Osteocyte (in vitro differentiated cells): ENCODE data around the gene TRIM38. TPM values are rescaled to one million over a fixed set of nuclear protein-coding genes. Genes with fewer than 3 reads are reported as not detected.
"Not testable (repeated sequence)": the region's sequence is repeated elsewhere in the genome, so short reads cannot be mapped to it uniquely, and the experiment has no call there.

Source experiments
- DNase-seq: peaks from one replicate; pipeline ENCODE4 v3.0.0; 2021; ENCODE audit warnings: mixed read lengths; ENCODE audit not compliant: unreplicated experiment; ENCODE audit errors: extremely low spot score
- H3K27ac Mint-ChIP-seq: one replicate; pipeline ENCODE4 v1.8.0; 2021; ENCODE audit warnings: mild to moderate bottlenecking, mixed read lengths; ENCODE audit not compliant: unreplicated experiment
- H3K27me3 Mint-ChIP-seq: one replicate; pipeline ENCODE4 v1.8.0; 2021; ENCODE audit warnings: mixed read lengths; ENCODE audit not compliant: unreplicated experiment
- H3K36me3 Mint-ChIP-seq: one replicate; pipeline ENCODE4 v1.8.0; 2021; ENCODE audit warnings: mixed read lengths; ENCODE audit not compliant: unreplicated experiment
- H3K4me1 Mint-ChIP-seq: one replicate; pipeline ENCODE4 v1.8.0; 2021; ENCODE audit warnings: mixed read lengths; ENCODE audit not compliant: unreplicated experiment
- H3K4me3 Mint-ChIP-seq: one replicate; pipeline ENCODE4 v1.8.0; 2021; ENCODE audit warnings: mild to moderate bottlenecking, moderate library complexity, mixed read lengths; ENCODE audit not compliant: unreplicated experiment
- H3K9me3 Mint-ChIP-seq: one replicate; pipeline ENCODE4 v1.8.0; 2021; ENCODE audit warnings: mixed read lengths; ENCODE audit not compliant: unreplicated experiment
- CTCF ChIP-seq: fragments of 200-600 bp; sonication (generic); IDR thresholded peaks from 2 replicates; pipeline ENCODE4 v1.5.0; 2021; ENCODE audit warnings: antibody characterized with exemption, mild to moderate bottlenecking, moderate library complexity
- total RNA-seq: library from RNA; stranded (reverse); gene quantifications from 2 replicates; pipeline ENCODE4 v1.2.1, GENCODE V29; 2021

Gene TRIM38
- total RNA-seq, 1 donor from 2014 or later, result 8.4 TPM

- no peaks in the 10 kb centered on the region for H3K36me3 Mint-ChIP-seq
- no peaks in the 10 kb centered on the region for H3K4me1 Mint-ChIP-seq
- DNase-seq, result no peak
- TF ChIP-seq CTCF, result no peak
- peaks cover 13% of the 10 kb centered on the region for H3K27me3 Mint-ChIP-seq
- H3K4me3 Mint-ChIP-seq, result no peak overlapping the region
- no peak overlapping the region for H3K27ac Mint-ChIP-seq
- no peaks in the 10 kb centered on the region for H3K9me3 Mint-ChIP-seq
Observed at GRCh38 chr6:25927178-25927577, 35.4 kb upstream of the TRIM38 start.

- no peak for DNase-seq
- no peaks in the 10 kb centered on the region for H3K9me3 Mint-ChIP-seq
- H3K36me3 Mint-ChIP-seq, result no peaks in the 10 kb centered on the region
- H3K4me1 Mint-ChIP-seq, result no peaks in the 10 kb centered on the region
- H3K27ac Mint-ChIP-seq, result no peak overlapping the region
- H3K27me3 Mint-ChIP-seq, result peaks cover 13% of the 10 kb centered on the region
- no peak for TF ChIP-seq CTCF
- H3K4me3 Mint-ChIP-seq, result no peak overlapping the region
Observed at GRCh38 chr6:25927756-25928216, 34.8 kb upstream of the TRIM38 start.

GRCh38 chr6:25928562-25929324 lies 33.9 kb upstream of the TRIM38 start:
- no peak for TF ChIP-seq CTCF
- H3K27ac Mint-ChIP-seq, result no peak overlapping the region
- peaks cover 11% of the 10 kb centered on the region for H3K27me3 Mint-ChIP-seq
- H3K4me1 Mint-ChIP-seq, result no peaks in the 10 kb centered on the region
- no peak overlapping the region for H3K4me3 Mint-ChIP-seq
- no peaks in the 10 kb centered on the region for H3K36me3 Mint-ChIP-seq
- no peak for DNase-seq
- H3K9me3 Mint-ChIP-seq, result no peaks in the 10 kb centered on the region

- not testable (repeated sequence) for DNase-seq, H3K9me3 Mint-ChIP-seq, H3K4me1 Mint-ChIP-seq, H3K36me3 Mint-ChIP-seq, H3K27ac Mint-ChIP-seq, H3K27me3 Mint-ChIP-seq, H3K4me3 Mint-ChIP-seq
Observed at GRCh38 chr6:25929785-25930184, 32.8 kb upstream of the TRIM38 start.

GRCh38 chr6:25930532-25931410 lies 31.8 kb upstream of the TRIM38 start, which contains the start of gene SLC17A2:
SLC17A2 (minus strand) TSS chr6:25930691; CDS start chr6:25925796, 4,895 bp downstream.
- no peak within 1 kb of the TSS for H3K27ac Mint-ChIP-seq
- no peak for DNase-seq
- no peaks in the 10 kb centered on the region for H3K9me3 Mint-ChIP-seq
- no peaks in the 10 kb centered on the region for H3K36me3 Mint-ChIP-seq
- no peak for TF ChIP-seq CTCF
- H3K4me1 Mint-ChIP-seq, result no peaks in the 10 kb centered on the region
- no peak within 1 kb of the TSS for H3K4me3 Mint-ChIP-seq
- H3K27me3 Mint-ChIP-seq, result peaks cover 12% of the 10 kb centered on the region
